Prostate gland (tissue), 2 donors: ENCODE results near the gene LRRC51. TPM values are rescaled to one million over a fixed set of nuclear protein-coding genes. Genes with fewer than 3 reads are reported as not detected.

Experiments
- DNase-seq: peaks from one replicate; pipeline ENCODE4 v3.0.0-alpha.2; 2019; ENCODE audit warnings: low spot score
- H3K27ac ChIP-seq, 2 donors: fragments of 200-600 bp; sonication (generic); 2 replicates each; pipeline ENCODE4 v1.5.1; 2017 to 2019
- H3K27me3 ChIP-seq: fragments of 200-600 bp; sonication (generic); replicated peaks from 2 replicates; pipeline ENCODE4 v1.5.1; 2019; ENCODE audit not compliant: insufficient read depth
- H3K36me3 ChIP-seq, 2 donors: fragments of 200-600 bp; sonication (generic); 1 replicate in 1 of 2; 2 replicates in 1 of 2; pipeline versions ENCODE4 v1.5.1 to v1.8.1; 2017 to 2019
- H3K4me1 ChIP-seq: fragments of 200-600 bp; sonication (generic); replicated peaks from 2 replicates; pipeline ENCODE4 v1.5.1; 2019
- H3K4me3 ChIP-seq, 2 donors: fragments of 200-600 bp; sonication (generic); 2 replicates each; pipeline ENCODE4 v1.5.1; 2017 to 2019
- H3K9me3 ChIP-seq: fragments of 200-600 bp; sonication (generic); 2 replicates; pipeline ENCODE4 v1.5.1; 2017
- POLR2A ChIP-seq: fragments of 450-650 bp; IDR thresholded peaks from one replicate; pipeline ENCODE4 v1.6.1; 2016; ENCODE audit warnings: antibody characterized with exemption, mild to moderate bottlenecking
- POLR2AphosphoS5 ChIP-seq: sonication (generic); formaldehyde crosslinking; IDR thresholded peaks from one replicate; pipeline ENCODE4 v1.6.1; 2017; ENCODE audit warnings: antibody characterized with exemption
- WGBS: methylation state at CpG from one replicate; pipeline ENCODE4 v1.1.5; 2018; 5-methylcytosine and 5-hydroxymethylcytosine counted together
- intact Hi-C: fragments of 100-400 bp; cut with DNase I; formaldehyde crosslinking; loops from one replicate; pipeline ENCODE4 v1.14.2; 2022
- total RNA-seq, 2 donors: library from RNA; depleted of rRNA; stranded (reverse); fragments of >200 nt; gene quantifications; one replicate each; pipeline ENCODE4 v1.1.0, GENCODE V29; 2016
- TF ChIP-seq, protein P1 (sequence below), 4 experiments: fragments of 200-600 bp in 2 of 4; fragments of 450-650 bp in 2 of 4; sonication (generic) in 2 of 4; IDR thresholded peaks; 1 replicate in 3 of 4; 2 replicates in 1 of 4; pipeline ENCODE4 v1.5.1; 2016 to 2019; ENCODE audit warnings: antibody characterized with exemption in 4 of 4, mild to moderate bottlenecking in 2 of 4, moderate library complexity in 2 of 4

Gene LRRC51
- total RNA-seq, 2 donors from 2014 or later: 13.1 to 25.1 TPM

- H3K27ac ChIP-seq: peak overlapping the region; percentile 97 to 98
- peaks cover 27% of the 10 kb centered on the region for H3K4me1 ChIP-seq
- H3K4me3 ChIP-seq: peak overlapping the region; percentile 38 to 51
- 8% methylated on average over 5 of the region's 5 CpGs for WGBS
- no peak for TF ChIP-seq POLR2AphosphoS5
- TF ChIP-seq, protein P1, sequence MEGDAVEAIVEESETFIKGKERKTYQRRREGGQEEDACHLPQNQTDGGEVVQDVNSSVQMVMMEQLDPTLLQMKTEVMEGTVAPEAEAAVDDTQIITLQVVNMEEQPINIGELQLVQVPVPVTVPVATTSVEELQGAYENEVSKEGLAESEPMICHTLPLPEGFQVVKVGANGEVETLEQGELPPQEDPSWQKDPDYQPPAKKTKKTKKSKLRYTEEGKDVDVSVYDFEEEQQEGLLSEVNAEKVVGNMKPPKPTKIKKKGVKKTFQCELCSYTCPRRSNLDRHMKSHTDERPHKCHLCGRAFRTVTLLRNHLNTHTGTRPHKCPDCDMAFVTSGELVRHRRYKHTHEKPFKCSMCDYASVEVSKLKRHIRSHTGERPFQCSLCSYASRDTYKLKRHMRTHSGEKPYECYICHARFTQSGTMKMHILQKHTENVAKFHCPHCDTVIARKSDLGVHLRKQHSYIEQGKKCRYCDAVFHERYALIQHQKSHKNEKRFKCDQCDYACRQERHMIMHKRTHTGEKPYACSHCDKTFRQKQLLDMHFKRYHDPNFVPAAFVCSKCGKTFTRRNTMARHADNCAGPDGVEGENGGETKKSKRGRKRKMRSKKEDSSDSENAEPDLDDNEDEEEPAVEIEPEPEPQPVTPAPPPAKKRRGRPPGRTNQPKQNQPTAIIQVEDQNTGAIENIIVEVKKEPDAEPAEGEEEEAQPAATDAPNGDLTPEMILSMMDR (IDR thresholded peaks at IDR 0.05): no peak
- no peak for TF ChIP-seq POLR2A
- no peaks in the 10 kb centered on the region for H3K36me3 ChIP-seq
- intact Hi-C loops: loop anchor here (10.0 kb wide), 1 partner anchor 186 kb away; the partner anchor contains the start of gene INPPL1
- no peaks in the 10 kb centered on the region for H3K9me3 ChIP-seq
- peak; percentile 23 for DNase-seq
- no peaks in the 10 kb centered on the region for H3K27me3 ChIP-seq
Measured at GRCh38 chr11:72039031-72039855, 41.4 kb upstream of the LRRC51 start.

GRCh38 chr11:72039856-72040401, 40.7 kb upstream of the LRRC51 start:
- Histone ChIP-seq H3K27me3 (no peaks in the 10 kb centered on the region), H3K4me1 (peaks cover 27% of the 10 kb centered on the region), H3K4me3 (peak overlapping the region; percentile 38 to 51), H3K36me3 (no peaks in the 10 kb centered on the region), H3K9me3 (no peaks in the 10 kb centered on the region), H3K27ac (peak overlapping the region; percentile 97 to 98)
- peak; percentile 71 for DNase-seq
- TF ChIP-seq, protein P1 (IDR thresholded peaks at IDR 0.05): no peak
- TF ChIP-seq POLR2AphosphoS5: peak; percentile 15
- TF ChIP-seq POLR2A: no peak
- WGBS: 2% methylated on average over 6 of the region's 6 CpGs
- intact Hi-C loops: loop anchor here (2.0 to 10.0 kb wide), 2 partner anchors 41 to 185 kb away; partner anchors contain the start of genes INPPL1, LRRC51 and NUMA1

GRCh38 chr11:72040491-72041363, 39.9 kb upstream of the LRRC51 start:
- TF ChIP-seq POLR2A (peak; percentile 57), POLR2AphosphoS5 (peak; percentile 97)
- TF ChIP-seq, protein P1 (IDR thresholded peaks at IDR 0.05): no peak
- peaks cover 25% of the 10 kb centered on the region for H3K4me1 ChIP-seq
- peak; percentile 97 for DNase-seq

GRCh38 chr11:72041364-72042063, 39.1 kb upstream of the LRRC51 start:
- WGBS: 0% methylated on average over 23 of the region's 23 CpGs
- Histone ChIP-seq H3K4me3 (peak overlapping the region; percentile 38 to 51), H3K4me1 (peaks cover 18% of the 10 kb centered on the region), H3K36me3 (no peaks in the 10 kb centered on the region), H3K27ac (peak overlapping the region; percentile 97 to 98), H3K9me3 (no peaks in the 10 kb centered on the region), H3K27me3 (no peaks in the 10 kb centered on the region)
- intact Hi-C loops: loop anchor here (2.0 kb wide), 1 partner anchor 39 kb away; the partner anchor contains the start of genes LRRC51 and NUMA1
- DNase-seq: peak; percentile 81
- TF ChIP-seq, protein P1 (IDR thresholded peaks at IDR 0.05): no peak
- TF ChIP-seq POLR2AphosphoS5 (peak; percentile 70), POLR2A (peak; percentile 59)

More at GRCh38 chr11:72040491-72041363, 39.9 kb upstream of the LRRC51 start:
- Histone ChIP-seq H3K36me3 (no peaks in the 10 kb centered on the region), H3K4me3 (peak overlapping the region; percentile 38 to 51), H3K27me3 (no peaks in the 10 kb centered on the region), H3K9me3 (no peaks in the 10 kb centered on the region), H3K27ac (peak overlapping the region; percentile 97 to 98)
- WGBS: under 1% methylated on average over 23 of the region's 23 CpGs
- intact Hi-C loops: loop anchor here (2.0 kb wide), 1 partner anchor 40 kb away; the partner anchor contains the start of genes LRRC51 and NUMA1
